ENCODE measurements around the gene ADIPOQ.
"Not testable (repeated sequence)": the region's sequence is repeated elsewhere in the genome, so short reads cannot be mapped to it uniquely, and the experiment has no call there.

Gene ADIPOQ

GRCh38 chr3:186901135-186901734 lies 58.7 kb downstream of the ADIPOQ start:
- DNase-seq (ENCODE audit: low read depth in 2 of 2): no peak

GRCh38 chr3:186902154-186902553 lies 59.6 kb downstream of the ADIPOQ start:
- no peak for DNase-seq (ENCODE audit: low read depth in 2 of 2)

DNA sequence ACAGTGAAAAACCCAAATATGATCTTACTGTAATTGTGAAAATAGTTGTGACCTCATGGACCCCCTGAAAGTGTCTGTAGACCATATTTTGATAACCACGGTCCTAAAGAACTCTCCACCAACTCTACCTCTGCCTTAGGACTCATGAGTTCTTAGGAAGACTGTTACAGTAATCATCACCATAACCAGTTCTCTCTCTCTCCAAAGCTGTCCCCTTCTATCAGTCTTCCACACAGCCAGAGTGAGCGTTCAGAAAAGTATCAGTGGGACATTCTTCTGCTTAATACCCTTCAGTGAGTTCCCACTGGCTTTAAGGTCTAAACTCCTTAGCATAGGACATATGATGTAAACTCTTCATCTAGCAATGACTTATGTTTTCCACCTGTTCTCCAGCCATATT lies 60.2 kb downstream of the ADIPOQ start:
- DNase-seq (ENCODE audit: low read depth in 2 of 2): no peak

GRCh38 chr3:186903676-186904075 lies 61.2 kb downstream of the ADIPOQ start:
- not testable (repeated sequence) for DNase-seq (ENCODE audit: low read depth in 2 of 2)

DNA sequence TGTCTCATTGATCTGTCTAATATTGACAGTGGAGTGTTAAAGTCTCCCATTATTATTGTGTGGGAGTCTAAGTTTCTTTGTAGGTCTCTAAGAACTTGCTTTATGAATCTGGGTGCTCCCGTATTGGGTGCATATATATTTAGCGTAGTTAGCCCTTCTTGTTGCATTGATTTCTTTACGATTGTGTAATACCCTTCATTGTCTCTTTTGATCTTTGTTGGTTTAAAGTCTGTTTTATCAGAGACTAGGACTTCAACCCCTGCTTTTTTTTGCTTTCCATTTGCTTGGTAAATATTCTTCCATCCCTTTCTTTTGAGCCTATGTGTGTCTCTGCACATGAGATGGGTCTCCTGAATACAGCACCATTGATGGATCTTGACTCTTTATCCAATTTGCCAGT lies 64.6 kb downstream of the ADIPOQ start:
- not testable (repeated sequence) for DNase-seq (ENCODE audit: low read depth in 2 of 2)

Measured in stimulated activated CD4-positive, alpha-beta T cell treated with anti-CD3 and anti-CD28 coated beads, Interleukin-12 subunit alpha, Interleukin-12 subunit beta, amount 100 ng/mL, for 24 hours (primary cell).